ENCODE data around the gene AKT3. TPM values are rescaled to one million over a fixed set of nuclear protein-coding genes. Genes with fewer than 3 reads are reported as not detected.
"Not testable (repeated sequence)": the region's sequence is repeated elsewhere in the genome, so short reads cannot be mapped to it uniquely, and the experiment has no call there.

The AKT3 gene
- total RNA-seq, 2 experiments from 2014 or later: 38.2 to 41.4 TPM

GRCh38 chr1:243791586-243792267 is 58.3 kb downstream of the AKT3 start:
- H3K9me3 Mint-ChIP-seq: no peaks in the 10 kb centered on the region
- ChIA-PET POLR2A (no interaction called here), CTCF (no interaction called here)
- no peak overlapping the region for H3K4me3 Mint-ChIP-seq
- H3K27ac Mint-ChIP-seq: no peak overlapping the region
- H3K36me3 Mint-ChIP-seq (ENCODE audit: low read depth): no peaks in the 10 kb centered on the region
- no peak for DNase-seq
- H3K4me1 Mint-ChIP-seq: peaks cover 9% of the 10 kb centered on the region
- H3K27me3 Mint-ChIP-seq: no peaks in the 10 kb centered on the region

- ChIA-PET POLR2A (no interaction called here), CTCF (no interaction called here)
- Mint-ChIP-seq H3K4me1 (peaks cover 9% of the 10 kb centered on the region), H3K36me3 (ENCODE audit: low read depth) (no peaks in the 10 kb centered on the region), H3K4me3 (no peak overlapping the region), H3K9me3 (no peaks in the 10 kb centered on the region), H3K27ac (no peak overlapping the region), H3K27me3 (no peaks in the 10 kb centered on the region)
- no peak for DNase-seq
Measured at GRCh38 chr1:243790404-243790803, 59.6 kb downstream of the AKT3 start.

- no peaks in the 10 kb centered on the region for H3K9me3 Mint-ChIP-seq
- H3K4me3 Mint-ChIP-seq: no peak overlapping the region
- POLR2A ChIA-PET: no interaction called here
- no peak for DNase-seq
- H3K27me3 Mint-ChIP-seq: no peaks in the 10 kb centered on the region
- CTCF ChIA-PET: no interaction called here
- H3K27ac Mint-ChIP-seq: no peak overlapping the region
- no peaks in the 10 kb centered on the region for H3K36me3 Mint-ChIP-seq (ENCODE audit: low read depth)
- H3K4me1 Mint-ChIP-seq: no peaks in the 10 kb centered on the region
Measured at GRCh38 chr1:243786531-243786930, 63.5 kb downstream of the AKT3 start.

- Mint-ChIP-seq H3K4me3 (no peak overlapping the region), H3K36me3 (ENCODE audit: low read depth) (no peaks in the 10 kb centered on the region), H3K27ac (no peak overlapping the region), H3K4me1 (no peaks in the 10 kb centered on the region), H3K9me3 (no peaks in the 10 kb centered on the region), H3K27me3 (no peaks in the 10 kb centered on the region)
- no peak for DNase-seq
- ChIA-PET CTCF (no interaction called here), POLR2A (no interaction called here)
Measured at GRCh38 chr1:243784506-243784905, 65.5 kb downstream of the AKT3 start.

- Mint-ChIP-seq H3K4me1 (no peaks in the 10 kb centered on the region), H3K9me3 (no peaks in the 10 kb centered on the region), H3K36me3 (ENCODE audit: low read depth) (no peaks in the 10 kb centered on the region), H3K27ac (no peak overlapping the region), H3K4me3 (no peak overlapping the region), H3K27me3 (no peaks in the 10 kb centered on the region)
- DNase-seq: no peak
- ChIA-PET CTCF (no interaction called here), POLR2A (no interaction called here)
Measured at GRCh38 chr1:243783714-243784113, 66.3 kb downstream of the AKT3 start.

- H3K9me3 Mint-ChIP-seq, POLR2A ChIA-PET, DNase-seq, H3K27me3 Mint-ChIP-seq, CTCF ChIA-PET, H3K27ac Mint-ChIP-seq, H3K4me3 Mint-ChIP-seq, H3K4me1 Mint-ChIP-seq: not testable (repeated sequence)
- peaks cover 11% of the 10 kb centered on the region for H3K36me3 Mint-ChIP-seq (ENCODE audit: low read depth)
Measured at GRCh38 chr1:243772361-243773050, 77.5 kb downstream of the AKT3 start.

GRCh38 chr1:243770860-243771259 is 79.2 kb downstream of the AKT3 start:
- ChIA-PET POLR2A (interaction anchor here (0.7 kb wide), 1 partner anchor 552 kb away, joined by 3 read pairs; no protein-coding TSS in a partner anchor), CTCF (no interaction called here)
- DNase-seq: no peak
- Mint-ChIP-seq H3K36me3 (ENCODE audit: low read depth) (peaks cover 9% of the 10 kb centered on the region), H3K27me3 (no peaks in the 10 kb centered on the region), H3K4me3 (no peak overlapping the region), H3K9me3 (peaks cover 6% of the 10 kb centered on the region), H3K27ac (no peak overlapping the region), H3K4me1 (no peaks in the 10 kb centered on the region)

GRCh38 chr1:243765676-243766075 is 84.4 kb downstream of the AKT3 start:
- Mint-ChIP-seq H3K4me1 (no peaks in the 10 kb centered on the region), H3K36me3 (ENCODE audit: low read depth) (peaks cover 2% of the 10 kb centered on the region), H3K27me3 (no peaks in the 10 kb centered on the region), H3K9me3 (no peaks in the 10 kb centered on the region), H3K4me3 (no peak overlapping the region), H3K27ac (no peak overlapping the region)
- no peak for DNase-seq
- ChIA-PET POLR2A (no interaction called here), CTCF (no interaction called here)

- Mint-ChIP-seq H3K9me3 (no peaks in the 10 kb centered on the region), H3K36me3 (ENCODE audit: low read depth) (no peaks in the 10 kb centered on the region), H3K4me3 (no peak overlapping the region), H3K27me3 (no peaks in the 10 kb centered on the region), H3K4me1 (no peaks in the 10 kb centered on the region), H3K27ac (no peak overlapping the region)
- DNase-seq: no peak
- ChIA-PET CTCF (no interaction called here), POLR2A (no interaction called here)
Measured at GRCh38 chr1:243763806-243764205, 86.2 kb downstream of the AKT3 start.

GRCh38 chr1:243758647-243759046 is 91.4 kb downstream of the AKT3 start:
- no peak overlapping the region for H3K4me3 Mint-ChIP-seq
- no peaks in the 10 kb centered on the region for H3K9me3 Mint-ChIP-seq
- DNase-seq: no peak
- CTCF ChIA-PET: interaction anchor here (1.6 kb wide), 1 partner anchor 10 kb away, joined by 3 read pairs; no protein-coding TSS in a partner anchor
- H3K27ac Mint-ChIP-seq: no peak overlapping the region
- POLR2A ChIA-PET: no interaction called here
- H3K36me3 Mint-ChIP-seq (ENCODE audit: low read depth): no peaks in the 10 kb centered on the region
- H3K4me1 Mint-ChIP-seq: no peaks in the 10 kb centered on the region
- H3K27me3 Mint-ChIP-seq: no peaks in the 10 kb centered on the region

GRCh38 chr1:243756529-243756928 is 93.5 kb downstream of the AKT3 start:
- ChIA-PET POLR2A (no interaction called here), CTCF (no interaction called here)
- Mint-ChIP-seq H3K27me3 (no peaks in the 10 kb centered on the region), H3K36me3 (ENCODE audit: low read depth) (no peaks in the 10 kb centered on the region), H3K27ac (no peak overlapping the region), H3K4me1 (no peaks in the 10 kb centered on the region), H3K9me3 (no peaks in the 10 kb centered on the region), H3K4me3 (no peak overlapping the region)
- DNase-seq: no peak

GRCh38 chr1:243754348-243754747 is 95.7 kb downstream of the AKT3 start:
- Mint-ChIP-seq H3K27me3 (no peaks in the 10 kb centered on the region), H3K27ac (no peak overlapping the region), H3K36me3 (ENCODE audit: low read depth) (no peaks in the 10 kb centered on the region), H3K4me1 (no peaks in the 10 kb centered on the region), H3K4me3 (no peak overlapping the region), H3K9me3 (no peaks in the 10 kb centered on the region)
- DNase-seq: no peak
- ChIA-PET POLR2A (no interaction called here), CTCF (interaction anchor here (0.8 kb wide), 1 partner anchor 545 kb away, joined by 3 read pairs; no protein-coding TSS in a partner anchor)

GRCh38 chr1:243751506-243751905 is 98.5 kb downstream of the AKT3 start:
- POLR2A ChIA-PET: no interaction called here

More at GRCh38 chr1:243751506-243751905, 98.5 kb downstream of the AKT3 start:
- H3K4me3 Mint-ChIP-seq: no peak overlapping the region
- H3K4me1 Mint-ChIP-seq: no peaks in the 10 kb centered on the region
- H3K36me3 Mint-ChIP-seq (ENCODE audit: low read depth): no peaks in the 10 kb centered on the region
- no peak for DNase-seq
- H3K27ac Mint-ChIP-seq: no peak overlapping the region
- H3K9me3 Mint-ChIP-seq: no peaks in the 10 kb centered on the region
- CTCF ChIA-PET: interaction anchor here (1.6 to 2.8 kb wide), 2 partner anchors 40 to 408 kb away, joined by 3 to 14 read pairs; no protein-coding TSS in a partner anchor
- H3K27me3 Mint-ChIP-seq: no peaks in the 10 kb centered on the region
